Parathyroid adenoma (tissue), 2 donors: ENCODE results near the gene BMPR1B.

ENCODE experiments used
- H2AFZ ChIP-seq: fragments of 300-600 bp; sonication (generic); one replicate; pipeline ENCODE4 v1.7.0; 2017; ENCODE audit warnings: antibody characterized with exemption, mild to moderate bottlenecking
- H3K27ac ChIP-seq: fragments of 300-600 bp; sonication (generic); one replicate; pipeline ENCODE4 v1.7.0; 2017
- H3K27me3 ChIP-seq: fragments of 300-600 bp; sonication (generic); one replicate; pipeline ENCODE4 v1.7.0; 2017; ENCODE audit warnings: low read length; ENCODE audit not compliant: control insufficient read depth, insufficient read depth
- H3K36me3 ChIP-seq: fragments of 300-600 bp; sonication (generic); one replicate; pipeline ENCODE4 v1.7.0; 2017; ENCODE audit warnings: low read length; ENCODE audit not compliant: control insufficient read depth, insufficient read depth
- H3K4me1 ChIP-seq: fragments of 300-600 bp; sonication (generic); one replicate; pipeline ENCODE4 v1.7.0; 2017; ENCODE audit warnings: control low read depth
- H3K4me2 ChIP-seq: fragments of 300-600 bp; sonication (generic); one replicate; pipeline ENCODE4 v1.7.0; 2017; ENCODE audit warnings: low read length
- H3K4me3 ChIP-seq: fragments of 300-600 bp; sonication (generic); one replicate; pipeline ENCODE4 v1.7.0; 2017; ENCODE audit warnings: low read depth, low read length
- H3K79me2 ChIP-seq: fragments of 300-600 bp; sonication (generic); one replicate; pipeline ENCODE4 v1.7.0; 2017; ENCODE audit warnings: control low read depth
- H3K9ac ChIP-seq: fragments of 300-600 bp; sonication (generic); one replicate; pipeline ENCODE4 v1.7.0; 2017; ENCODE audit warnings: mild to moderate bottlenecking
- H3K9me3 ChIP-seq: fragments of 300-600 bp; sonication (generic); one replicate; pipeline ENCODE4 v1.7.0; 2017; ENCODE audit warnings: low read length; ENCODE audit not compliant: control insufficient read depth
- CTCF ChIP-seq: fragments of 300-600 bp; sonication (generic); IDR thresholded peaks from one replicate; pipeline ENCODE4 v1.7.0; 2017; ENCODE audit warnings: antibody characterized with exemption, mild to moderate bottlenecking
- donor health status: primary hyperparathyroidism.

Gene BMPR1B

GRCh38 chr4:94870146-94870545 is 112.4 kb downstream of the BMPR1B start:
- no peaks in the 10 kb centered on the region for H3K36me3 ChIP-seq
- no peak for TF ChIP-seq CTCF
- H3K79me2 ChIP-seq = no peaks in the 10 kb centered on the region
- no peak overlapping the region for H3K27ac ChIP-seq
- H3K9me3 ChIP-seq = no peaks in the 10 kb centered on the region
- H3K4me1 ChIP-seq = no peaks in the 10 kb centered on the region
- H2AFZ ChIP-seq = no peak overlapping the region
- no peak overlapping the region for H3K4me3 ChIP-seq
- H3K9ac ChIP-seq = no peak overlapping the region
- H3K27me3 ChIP-seq = no peaks in the 10 kb centered on the region
- no peak overlapping the region for H3K4me2 ChIP-seq

- no peak overlapping the region for H3K4me3 ChIP-seq
- no peaks in the 10 kb centered on the region for H3K4me1 ChIP-seq
- H3K9me3 ChIP-seq = no peaks in the 10 kb centered on the region
- TF ChIP-seq CTCF = no peak
- H3K9ac ChIP-seq = no peak overlapping the region
- no peaks in the 10 kb centered on the region for H3K36me3 ChIP-seq
- no peaks in the 10 kb centered on the region for H3K27me3 ChIP-seq
- H2AFZ ChIP-seq = no peak overlapping the region
- no peak overlapping the region for H3K4me2 ChIP-seq
- H3K79me2 ChIP-seq = no peaks in the 10 kb centered on the region
- no peak overlapping the region for H3K27ac ChIP-seq
Measured at GRCh38 chr4:94871644-94872305, 114.0 kb downstream of the BMPR1B start.

- Histone ChIP-seq H3K27ac (no peak overlapping the region), H3K9ac (no peak overlapping the region), H3K27me3 (no peaks in the 10 kb centered on the region), H2AFZ (no peak overlapping the region), H3K79me2 (no peaks in the 10 kb centered on the region), H3K4me1 (no peaks in the 10 kb centered on the region), H3K36me3 (no peaks in the 10 kb centered on the region), H3K4me3 (no peak overlapping the region), H3K9me3 (no peaks in the 10 kb centered on the region), H3K4me2 (no peak overlapping the region)
- no peak for TF ChIP-seq CTCF
Measured at GRCh38 chr4:94877973-94878372, 120.2 kb downstream of the BMPR1B start.

GRCh38 chr4:94880956-94881355 is 123.2 kb downstream of the BMPR1B start:
- no peak for TF ChIP-seq CTCF
- Histone ChIP-seq H3K9ac (no peak overlapping the region), H3K27ac (no peak overlapping the region), H3K4me2 (no peak overlapping the region), H2AFZ (no peak overlapping the region), H3K4me3 (no peak overlapping the region), H3K9me3 (no peaks in the 10 kb centered on the region), H3K27me3 (no peaks in the 10 kb centered on the region), H3K79me2 (no peaks in the 10 kb centered on the region), H3K36me3 (no peaks in the 10 kb centered on the region), H3K4me1 (no peaks in the 10 kb centered on the region)

GRCh38 chr4:94882756-94883155 is 125.0 kb downstream of the BMPR1B start:
- H3K9ac ChIP-seq = no peak overlapping the region
- no peaks in the 10 kb centered on the region for H3K4me1 ChIP-seq
- H3K4me2 ChIP-seq = no peak overlapping the region
- H3K27ac ChIP-seq = no peak overlapping the region
- H2AFZ ChIP-seq = no peak overlapping the region
- H3K79me2 ChIP-seq = no peaks in the 10 kb centered on the region
- no peak overlapping the region for H3K4me3 ChIP-seq
- no peaks in the 10 kb centered on the region for H3K36me3 ChIP-seq
- H3K9me3 ChIP-seq = no peaks in the 10 kb centered on the region
- no peaks in the 10 kb centered on the region for H3K27me3 ChIP-seq
- TF ChIP-seq CTCF = no peak
